Measurements from ENCODE around the gene ARHGEF17.
A peak's percentile ranks its signal among the peaks of the same experiment; 100 is the strongest.
"Not testable (repeated sequence)": the region's sequence is repeated elsewhere in the genome, so short reads cannot be mapped to it uniquely, and the experiment has no call there.

Gene ARHGEF17

GRCh38 chr11:73308003-73308960 lies at the start of gene ARHGEF17:
Gene ARHGEF17, plus strand, starts transcription at chr11:73308276. Its CDS starts 363 bp downstream, at chr11:73308639.
- peak in 39 of 56 donors; percentile 13 to 81 (median 59) for DNase-seq

DNA sequence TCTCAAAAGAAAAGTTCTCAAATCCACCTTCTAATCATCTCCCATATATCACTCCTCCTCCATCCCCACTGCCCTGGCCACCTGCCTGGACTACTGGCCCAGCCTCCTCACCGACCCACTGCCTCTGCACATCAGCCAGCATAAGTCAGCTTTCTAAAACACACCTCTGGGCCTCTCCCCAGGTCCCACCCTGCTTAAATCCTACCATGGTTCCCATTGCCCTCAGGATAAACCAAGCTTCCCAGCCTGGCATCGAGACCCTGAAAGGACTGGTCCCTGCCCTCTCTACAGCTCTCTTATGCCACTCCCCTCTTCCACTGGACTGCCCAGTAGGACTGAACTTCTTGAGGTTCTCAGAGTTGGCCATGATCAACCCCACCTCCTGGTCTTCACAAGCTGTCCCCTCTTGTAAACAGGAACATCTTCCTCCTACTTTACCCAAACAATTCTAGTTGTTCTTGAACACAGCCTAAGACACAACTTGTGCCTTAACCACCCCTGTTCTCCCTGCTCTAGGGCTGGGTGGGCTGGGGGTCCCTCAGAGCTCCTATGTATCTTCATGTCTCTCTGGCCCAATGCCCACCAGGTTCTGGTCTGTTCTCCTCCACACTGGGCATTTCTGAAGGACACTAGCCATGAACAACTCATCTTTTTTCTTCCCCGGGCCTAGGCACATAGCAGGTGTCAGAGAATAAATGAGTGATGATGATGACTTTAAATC lies 48.5 kb upstream of the ARHGEF17 start:
- DNase-seq: no peak

GRCh38 chr11:73260127-73260457 lies 48.0 kb upstream of the ARHGEF17 start:
- no peak for DNase-seq

- DNase-seq: no peak
Measured at GRCh38 chr11:73262851-73263495, 45.1 kb upstream of the ARHGEF17 start.

DNA sequence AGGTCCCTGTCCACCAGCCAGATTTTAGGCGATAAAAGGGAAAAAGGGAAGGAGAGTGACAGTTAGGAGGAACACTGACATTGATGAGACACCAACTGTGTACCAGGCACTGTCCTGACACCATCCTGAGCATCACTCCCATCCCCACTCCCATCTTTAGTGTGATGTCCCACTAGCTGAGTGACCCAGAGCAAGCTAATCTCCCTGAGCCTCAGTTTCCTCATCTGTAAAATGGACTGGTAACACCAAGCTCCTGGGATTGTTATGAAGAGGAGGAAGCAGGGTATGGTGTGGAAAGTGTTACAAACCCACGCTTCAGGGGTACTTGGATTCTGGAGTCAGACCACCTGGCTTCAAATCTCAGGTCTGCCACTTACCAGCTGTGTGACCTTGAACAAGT lies 44.4 kb upstream of the ARHGEF17 start:
- no peak for DNase-seq

DNA sequence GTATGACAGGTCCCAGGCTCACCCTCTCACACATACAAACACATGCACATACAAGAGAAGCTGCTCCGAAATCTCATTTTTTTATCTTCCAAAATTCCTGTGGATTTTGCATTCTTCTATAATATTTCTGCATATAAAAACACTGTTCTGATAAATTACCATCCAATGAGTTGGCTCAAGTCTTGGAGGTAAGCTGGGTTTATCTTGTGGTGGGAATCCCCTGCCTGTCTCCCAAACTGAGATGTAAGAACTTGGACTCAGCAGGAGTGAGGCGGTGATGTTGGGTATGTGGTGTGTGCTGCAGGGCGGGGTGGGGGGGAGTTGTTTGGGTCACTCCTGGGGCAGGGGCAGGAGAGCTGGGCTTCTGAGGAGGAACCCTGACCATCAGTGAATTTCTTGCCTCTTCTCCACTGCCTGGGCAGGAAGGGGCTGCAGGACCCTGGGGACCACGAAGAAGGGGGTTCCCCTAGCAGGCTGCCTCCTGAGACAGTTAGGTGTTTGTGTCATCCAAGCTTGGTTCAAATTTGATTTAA lies 42.7 kb upstream of the ARHGEF17 start:
- DNase-seq: no peak

- no peak for DNase-seq
Measured at GRCh38 chr11:73265853-73266645, 42.0 kb upstream of the ARHGEF17 start.

DNA sequence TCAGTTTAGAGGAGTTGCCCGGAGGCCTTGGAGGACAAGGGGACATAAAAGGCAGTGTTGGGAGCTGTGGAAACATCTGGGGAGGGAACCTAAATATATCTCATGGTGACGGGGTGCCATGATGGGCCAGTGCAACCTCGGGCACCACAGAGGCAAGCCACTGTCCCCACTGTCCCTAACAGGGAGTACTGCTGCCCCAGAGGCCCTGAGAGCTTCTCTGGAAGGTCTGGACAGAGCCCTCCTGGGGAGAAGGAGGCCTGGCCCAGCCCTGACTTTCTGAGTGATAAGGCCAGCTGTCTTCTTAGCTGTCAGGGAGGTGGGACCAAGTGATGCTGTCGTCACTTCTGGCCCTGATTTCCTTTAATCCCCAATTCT lies 41.4 kb upstream of the ARHGEF17 start:
- DNase-seq: no peak

DNA sequence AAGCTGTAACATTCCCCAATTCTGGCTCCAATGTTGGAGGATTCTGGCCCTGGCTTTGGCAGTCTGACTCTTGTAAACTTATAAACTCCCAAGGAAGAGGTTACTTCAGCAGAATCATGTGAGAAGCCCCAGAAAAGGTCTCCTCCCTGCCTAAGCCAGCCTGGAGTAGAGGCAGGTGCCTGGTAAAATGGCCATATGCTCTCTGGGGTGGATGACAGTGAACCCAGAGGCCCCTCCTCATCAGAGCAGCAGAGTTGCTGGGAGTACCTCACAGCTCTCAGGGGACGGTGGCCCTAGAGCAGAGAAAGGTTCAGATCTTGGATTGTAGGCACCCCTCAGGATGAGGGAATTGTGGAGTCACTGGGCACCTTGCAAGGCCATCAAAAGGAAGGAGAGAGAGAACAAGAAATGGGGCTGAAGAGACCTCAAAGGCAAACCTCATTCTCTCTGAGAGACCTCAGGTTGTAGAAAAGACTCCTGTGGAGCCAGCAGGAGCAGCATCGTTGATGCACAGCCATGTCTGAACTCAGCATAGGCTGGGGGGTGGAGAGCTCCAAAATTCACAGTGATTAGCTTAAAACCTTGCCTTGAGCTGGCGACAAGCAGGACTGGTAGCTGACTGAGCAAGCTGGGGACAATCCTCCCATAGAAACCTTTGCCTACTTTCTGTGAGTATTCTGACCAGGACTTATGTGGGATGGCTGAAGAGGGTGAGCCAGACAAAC lies 40.8 kb upstream of the ARHGEF17 start:
- DNase-seq: no peak

- DNase-seq: no peak
Measured at GRCh38 chr11:73267906-73268540, 40.1 kb upstream of the ARHGEF17 start.

- DNase-seq: no peak
Measured at GRCh38 chr11:73268671-73269271, 39.3 kb upstream of the ARHGEF17 start.

- DNase-seq: no peak
Measured at GRCh38 chr11:73269459-73270015, 38.5 kb upstream of the ARHGEF17 start.

DNA sequence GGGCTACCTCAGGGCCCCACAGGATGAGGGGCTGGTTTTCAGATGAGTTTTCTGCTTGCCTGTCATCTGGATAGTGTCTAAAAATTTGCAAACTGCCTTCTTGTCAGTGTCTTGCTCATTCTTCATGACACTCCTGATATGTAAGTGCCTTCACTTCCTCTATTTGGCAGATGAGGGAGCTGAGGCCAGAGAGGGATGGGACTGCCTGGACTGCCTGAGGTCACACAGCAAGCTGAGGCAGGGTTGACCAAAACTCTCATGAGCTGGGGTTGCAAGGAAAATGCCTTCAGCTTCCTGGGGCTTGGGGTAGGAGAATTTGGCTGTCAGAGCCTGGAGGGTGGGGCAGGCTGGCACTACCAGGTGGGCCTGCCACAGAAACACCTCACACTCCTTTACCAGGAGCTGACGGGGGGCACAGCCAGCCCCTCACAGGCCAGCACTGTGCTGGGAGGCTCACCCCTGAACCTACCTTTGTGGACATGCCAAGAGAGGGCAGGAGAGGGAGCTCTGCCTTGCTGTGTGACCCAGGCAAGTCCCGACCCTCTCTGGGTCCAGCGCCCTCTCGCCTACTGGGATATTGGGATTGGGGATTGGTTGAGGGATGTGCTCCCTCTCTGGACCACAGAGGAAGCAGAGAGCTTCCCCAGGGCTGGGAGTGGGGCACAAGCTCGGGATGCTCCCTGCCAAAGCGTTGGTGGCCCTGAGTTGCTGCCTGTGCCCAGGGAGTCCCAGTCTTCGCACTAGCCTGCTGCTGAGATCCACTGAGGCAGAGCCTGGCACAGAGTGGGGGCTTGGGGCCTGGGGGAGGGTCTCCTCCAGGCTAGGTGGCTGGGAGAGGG lies 37.8 kb upstream of the ARHGEF17 start:
- DNase-seq: no peak

- no peak for DNase-seq
Measured at GRCh38 chr11:73270855-73271477, 37.1 kb upstream of the ARHGEF17 start.

DNA sequence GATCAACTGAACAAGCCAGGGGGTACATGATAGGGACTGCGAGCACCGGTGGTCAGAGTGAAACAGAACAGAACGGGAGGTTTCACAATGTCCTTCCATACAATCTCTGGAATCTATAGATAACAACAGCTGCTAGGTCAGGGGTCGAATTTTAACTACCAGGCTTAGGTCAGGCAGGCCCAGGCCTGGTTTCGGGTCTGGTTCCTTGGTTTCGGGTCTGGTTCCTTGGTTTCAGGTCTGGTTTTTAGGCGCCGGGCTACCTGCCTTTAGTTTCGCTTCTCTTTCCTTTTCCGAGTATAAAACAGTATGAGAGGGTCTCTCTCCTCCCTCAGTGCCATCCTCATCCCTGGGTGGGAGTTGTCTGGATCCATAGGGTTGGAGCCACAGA lies 36.6 kb upstream of the ARHGEF17 start:
- DNase-seq: not testable (repeated sequence)

DNA sequence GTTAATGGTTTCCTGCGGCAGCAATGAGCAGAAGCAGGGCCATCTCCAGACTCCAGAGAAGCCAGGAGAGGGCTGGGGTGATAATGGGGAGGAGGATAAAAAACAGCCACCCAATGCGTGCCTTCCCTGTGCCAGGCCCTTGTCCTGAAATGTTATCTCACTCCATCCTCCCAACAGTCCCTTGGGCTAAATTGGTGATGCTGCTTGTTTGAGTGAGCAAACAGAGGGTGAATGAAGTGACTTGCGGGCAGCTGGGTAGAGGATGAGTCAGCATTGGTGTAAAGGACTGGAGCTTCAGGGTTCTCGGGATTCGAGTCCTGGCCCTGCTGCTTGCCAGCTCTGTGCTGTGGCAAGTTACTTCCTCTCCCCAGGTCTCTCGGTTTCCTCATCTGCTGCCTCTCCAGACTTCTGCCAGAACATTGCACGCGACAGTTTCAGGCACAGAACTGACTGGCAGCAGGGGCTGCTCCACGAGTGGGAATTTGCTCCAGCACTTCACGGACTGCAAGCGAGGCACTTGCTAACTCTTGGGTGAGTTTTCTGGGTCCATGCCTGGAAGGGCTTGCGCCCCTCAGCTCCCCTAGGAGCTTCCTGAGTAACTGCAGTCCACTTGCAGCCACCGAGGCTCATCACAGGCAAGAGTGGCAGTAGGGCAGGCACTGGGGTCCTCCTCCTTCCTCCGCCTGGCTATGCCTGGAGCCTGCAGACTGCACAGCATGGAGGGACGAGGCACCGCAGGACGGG lies 36.0 kb upstream of the ARHGEF17 start, which contains the start of gene P2RY6:
TSS of gene P2RY6 (plus strand) at position 403 of the 744 bp plus-strand sequence. CDS start 24,181 bp downstream, outside the sequence.
- DNase-seq: peak in 3 of 56 donors; percentile 12 to 18 (median 15)

- DNase-seq: no peak
Measured at GRCh38 chr11:73272680-73273038, 35.4 kb upstream of the ARHGEF17 start.
